MG63 (cell line): ENCODE results near the gene TJAP1. TPM values are rescaled to one million over a fixed set of nuclear protein-coding genes. Genes with fewer than 3 reads are reported as not detected.
"Not testable (repeated sequence)": the region's sequence is repeated elsewhere in the genome, so short reads cannot be mapped to it uniquely, and the experiment has no call there.

ENCODE experiments used
- DNase-seq: peaks from one replicate; pipeline ENCODE4 v3.0.0-alpha.2; 2020
- H3K27me3 ChIP-seq: fragments of 250-450 bp; sonication (Bioruptor Pico); 2 replicates; pipeline ENCODE4 v1.5.1; 2020; ENCODE audit warnings: mild to moderate bottlenecking, moderate library complexity
- H3K36me3 ChIP-seq: fragments of 250-450 bp; sonication (Bioruptor Pico); 2 replicates; pipeline ENCODE4 v1.5.1; 2020; ENCODE audit warnings: mild to moderate bottlenecking, moderate library complexity
- H3K4me3 ChIP-seq: fragments of 250-450 bp; sonication (Bioruptor Pico); 2 replicates; pipeline ENCODE4 v1.5.1; 2020; ENCODE audit warnings: mild to moderate bottlenecking, moderate library complexity
- H3K9me3 ChIP-seq: fragments of 250-450 bp; sonication (Bioruptor Pico); 2 replicates; pipeline ENCODE4 v1.5.1; 2020; ENCODE audit warnings: mild to moderate bottlenecking, moderate library complexity
- total RNA-seq: library from RNA; depleted of rRNA; stranded (reverse); fragments of >200 nt; shearing (Covaris generic); gene quantifications from 2 replicates; pipeline ENCODE4 v1.2.3, GENCODE V29; 2014; ENCODE audit warnings: low replicate concordance; rRNA removed

The TJAP1 gene
- total RNA-seq, 1 experiment from 2014 or later = 19.0 TPM

DNA sequence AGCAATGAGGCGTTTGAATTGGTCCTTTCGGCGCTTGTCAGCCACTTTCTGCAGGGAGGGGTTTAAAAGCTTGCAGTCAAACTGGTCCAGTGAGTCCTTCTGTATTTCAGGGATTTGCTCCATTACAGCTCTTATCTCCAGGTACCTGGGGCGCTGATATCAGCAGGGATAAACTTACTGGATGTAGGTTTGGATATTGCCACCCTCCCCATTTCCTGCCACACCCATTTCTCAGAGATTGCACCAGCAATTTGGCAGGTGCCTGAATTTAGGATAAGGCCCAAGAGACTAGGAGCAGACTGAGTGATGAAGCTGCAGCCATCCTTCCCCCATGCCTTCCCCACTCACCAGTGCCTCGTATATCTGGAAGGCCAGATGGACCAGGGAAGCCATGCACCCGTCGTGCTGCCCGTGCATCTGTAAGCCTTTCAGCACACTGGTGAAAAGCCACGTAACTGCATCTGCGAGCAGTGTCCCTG, 47.2 kb downstream of the TJAP1 start:
- Histone ChIP-seq H3K9me3 (no peaks in the 10 kb centered on the region), H3K36me3 (peaks cover 72% of the 10 kb centered on the region), H3K27me3 (no peaks in the 10 kb centered on the region), H3K4me3 (no peak overlapping the region)
- DNase-seq = no peak

- H3K36me3 ChIP-seq = peaks cover 29% of the 10 kb centered on the region
- DNase-seq = no peak
Measured at GRCh38 chr6:43532201-43532600, 54.8 kb downstream of the TJAP1 start.

GRCh38 chr6:43538986-43539385, 61.6 kb downstream of the TJAP1 start:
- not testable (repeated sequence) for DNase-seq, H3K27me3 ChIP-seq, H3K9me3 ChIP-seq, H3K4me3 ChIP-seq
- peaks cover 25% of the 10 kb centered on the region for H3K36me3 ChIP-seq

More at GRCh38 chr6:43532201-43532600, 54.8 kb downstream of the TJAP1 start:
- Histone ChIP-seq H3K27me3 (no peaks in the 10 kb centered on the region), H3K9me3 (no peaks in the 10 kb centered on the region), H3K4me3 (no peak overlapping the region)

DNA sequence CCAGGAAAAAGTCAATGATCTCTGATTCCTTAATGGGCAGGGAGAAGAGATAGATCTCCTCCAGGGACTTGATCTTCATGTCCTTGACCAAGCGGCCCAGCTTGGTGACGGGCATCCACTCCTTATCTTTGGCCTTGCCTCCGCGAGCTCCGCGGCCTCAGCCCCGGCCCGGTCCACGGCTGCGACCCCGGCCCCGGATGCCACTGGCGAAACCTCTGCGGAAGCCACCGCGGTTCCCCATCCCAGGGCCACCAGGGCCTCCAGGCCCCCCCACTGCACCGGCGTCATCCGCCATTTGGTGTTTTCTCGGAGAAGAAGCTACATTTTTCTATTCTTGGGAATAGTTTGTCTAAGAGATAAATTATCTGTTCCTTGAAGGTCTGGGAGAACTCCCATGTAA, 62.0 kb downstream of the TJAP1 start:
- peaks cover 22% of the 10 kb centered on the region for H3K36me3 ChIP-seq
- not testable (repeated sequence) for H3K4me3 ChIP-seq, H3K9me3 ChIP-seq, H3K27me3 ChIP-seq, DNase-seq

DNA sequence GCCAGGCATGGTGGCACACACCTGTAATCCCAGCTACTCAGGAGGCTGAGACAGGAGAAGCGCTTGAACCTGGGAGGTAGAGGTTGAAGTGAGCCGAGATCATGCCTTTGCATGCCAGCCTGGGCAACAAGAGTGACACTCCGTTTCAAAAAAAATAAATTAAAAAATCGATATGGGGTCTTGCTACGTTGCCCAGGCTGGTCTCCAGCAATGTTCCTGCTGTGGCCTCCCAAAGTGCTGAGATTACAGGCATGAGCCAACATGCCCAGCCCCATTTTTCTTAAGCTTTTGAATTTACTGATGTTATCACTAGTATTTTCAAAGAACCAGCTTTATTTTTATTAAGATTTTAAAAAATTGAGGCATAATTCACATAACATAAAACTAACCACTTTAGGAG, 63.1 kb downstream of the TJAP1 start:
- Histone ChIP-seq H3K4me3 (no peak overlapping the region), H3K9me3 (no peaks in the 10 kb centered on the region), H3K36me3 (peaks cover 23% of the 10 kb centered on the region), H3K27me3 (no peaks in the 10 kb centered on the region)
- no peak for DNase-seq

- Histone ChIP-seq H3K27me3 (no peaks in the 10 kb centered on the region), H3K9me3 (no peaks in the 10 kb centered on the region), H3K36me3 (peaks cover 26% of the 10 kb centered on the region), H3K4me3 (no peak overlapping the region)
- DNase-seq = no peak
Measured at GRCh38 chr6:43541774-43542471, 64.6 kb downstream of the TJAP1 start.

DNA sequence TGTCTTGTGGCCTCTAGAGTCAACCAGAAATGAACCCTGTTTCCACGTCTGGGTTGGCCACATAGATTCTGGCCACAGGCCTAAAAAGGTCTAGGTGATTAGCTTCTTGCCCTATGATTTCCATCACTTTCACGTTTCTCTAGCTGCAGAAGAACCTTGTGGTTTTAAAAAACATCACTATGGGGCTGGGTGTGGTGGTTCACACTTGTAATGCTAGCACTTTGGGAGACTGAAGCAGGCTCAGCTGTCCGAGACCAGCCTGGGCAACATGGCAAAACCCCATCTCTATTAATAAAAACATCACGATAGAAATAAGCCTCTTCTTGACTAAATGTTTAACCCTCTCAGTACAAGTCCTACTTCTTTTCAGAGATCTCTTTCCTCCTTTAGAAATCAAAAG, 67.1 kb downstream of the TJAP1 start:
- no peak for DNase-seq
- H3K9me3 ChIP-seq = no peaks in the 10 kb centered on the region
- H3K36me3 ChIP-seq = peaks cover 28% of the 10 kb centered on the region
- no peaks in the 10 kb centered on the region for H3K27me3 ChIP-seq
- no peak overlapping the region for H3K4me3 ChIP-seq

DNA sequence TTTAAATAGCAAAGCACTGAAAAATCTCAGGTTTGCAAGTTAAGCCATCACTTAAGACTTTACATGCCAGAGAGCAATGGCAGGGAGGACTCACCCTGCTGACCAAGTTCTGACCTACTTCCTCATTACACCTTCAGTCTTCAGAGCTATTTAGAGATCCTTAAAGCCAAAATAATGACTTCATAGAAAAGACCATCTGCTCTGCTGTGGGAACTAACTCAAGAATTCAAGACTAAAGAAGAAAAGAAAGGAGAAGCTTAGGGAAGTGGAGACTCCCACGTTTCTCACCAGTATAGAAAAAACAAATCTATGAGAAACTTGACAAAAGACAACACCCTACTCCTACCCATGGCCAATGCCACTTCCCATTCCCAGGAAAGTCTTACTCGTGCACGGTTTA, 69.9 kb downstream of the TJAP1 start:
- no peak for DNase-seq
- H3K9me3 ChIP-seq = no peaks in the 10 kb centered on the region
- peaks cover 33% of the 10 kb centered on the region for H3K36me3 ChIP-seq
- no peak overlapping the region for H3K4me3 ChIP-seq
- H3K27me3 ChIP-seq = no peaks in the 10 kb centered on the region

Other genes starting within 250 kb of the TJAP1 start
- 30.8 and 43.0 TPM in 2 replicates for gene DNPH1, start 248.1 kb upstream of the TJAP1 start, total RNA-seq
- gene TTBK1, start 234.1 kb upstream of the TJAP1 start, total RNA-seq = not detected in 2 replicates
- gene SLC22A7, start 179.3 kb upstream of the TJAP1 start, total RNA-seq = not detected in 2 replicates
- not detected in 2 replicates for gene CRIP3, start 168.7 kb upstream of the TJAP1 start, total RNA-seq
- gene ZNF318, start 107.9 kb upstream of the TJAP1 start, total RNA-seq = 1.2 and 1.3 TPM in 2 replicates
- 2.1 and 3.5 TPM in 2 replicates for gene ABCC10, start 50.0 kb upstream of the TJAP1 start, total RNA-seq
- 1.5 TPM in 1 of 2 replicates, not detected in the other for gene DLK2, start 22.0 kb upstream of the TJAP1 start, total RNA-seq
- gene LRRC73, start 32.8 kb downstream of the TJAP1 start, total RNA-seq = 0.10 TPM in 1 of 2 replicates, not detected in the other
- gene YIPF3, start 39.4 kb downstream of the TJAP1 start, total RNA-seq = 41.1 and 51.9 TPM in 2 replicates
- gene POLR1C, start 39.5 kb downstream of the TJAP1 start, total RNA-seq = 24.6 and 37.6 TPM in 2 replicates
- 26.6 and 35.7 TPM in 2 replicates for gene XPO5, start 98.5 kb downstream of the TJAP1 start, total RNA-seq
- 9.4 and 10.0 TPM in 2 replicates for gene POLH, start 98.6 kb downstream of the TJAP1 start, total RNA-seq
- 7.6 and 11.6 TPM in 2 replicates for gene GTPBP2, start 151.7 kb downstream of the TJAP1 start, total RNA-seq
- 11.2 and 14.4 TPM in 2 replicates for gene MAD2L1BP, start 158.3 kb downstream of the TJAP1 start, total RNA-seq
- gene RSPH9, start 167.5 kb downstream of the TJAP1 start, total RNA-seq = not detected in 2 replicates
- 41.1 and 47.3 TPM in 2 replicates for gene MRPS18A, start 210.2 kb downstream of the TJAP1 start, total RNA-seq